ENCODE data around the gene KCNAB2. TPM values are rescaled to one million over a fixed set of nuclear protein-coding genes. Genes with fewer than 3 reads are reported as not detected.

KCNAB2 gene
- total RNA-seq, 1 donor from 2014 or later = 3.1 TPM

GRCh38 chr1:6045110-6045502, 582 bp upstream of the KCNAB2 start:
- TF ChIP-seq CTCF (IDR thresholded peaks at IDR 0.05; ENCODE audit: insufficient read depth, low read depth, low read length) (no peak), EZH2 (IDR thresholded peaks at IDR 0.05; ENCODE audit: insufficient read depth, low read length) (no peak)
- FAIRE-seq = no peak
- Histone ChIP-seq H3K36me3 (ENCODE audit: insufficient read depth, low read length) (no peaks in the 10 kb centered on the region), H3K9ac (ENCODE audit: low read length) (no peak overlapping the region), H3K27me3 (ENCODE audit: insufficient read depth, low read length) (peaks cover 4% of the 10 kb centered on the region), H3K4me3 (ENCODE audit: insufficient read depth, low read depth, low read length) (no peak overlapping the region), H3K4me1 (ENCODE audit: insufficient read depth, low read length) (no peaks in the 10 kb centered on the region), H3K4me2 (ENCODE audit: low read length) (no peak overlapping the region), H3K27ac (ENCODE audit: low read depth, low read length) (no peak overlapping the region), H4K20me1 (ENCODE audit: insufficient read depth, low read length) (no peaks in the 10 kb centered on the region), H3K79me2 (ENCODE audit: insufficient read depth, low read length) (no peaks in the 10 kb centered on the region), H3K9me3 (ENCODE audit: insufficient read depth, low read depth, low read length) (no peaks in the 10 kb centered on the region), H2AFZ (ENCODE audit: low read depth, low read length) (no peak overlapping the region)
- H3K36me3 Mint-ChIP-seq (ENCODE audit: low read depth, unreplicated experiment) = no peaks in the 10 kb centered on the region
- no peak for DNase-seq (ENCODE audit: low read depth)
- H3K27ac Mint-ChIP-seq (ENCODE audit: unreplicated experiment) = no peak overlapping the region
- no peaks in the 10 kb centered on the region for H3K9me3 Mint-ChIP-seq (ENCODE audit: unreplicated experiment)
- H3K4me3 Mint-ChIP-seq (ENCODE audit: unreplicated experiment) = no peak overlapping the region
- H3K27me3 Mint-ChIP-seq (ENCODE audit: low read depth, unreplicated experiment) = peaks cover 69% of the 10 kb centered on the region
- H3K4me1 Mint-ChIP-seq (ENCODE audit: low read depth, unreplicated experiment) = no peaks in the 10 kb centered on the region

- Histone ChIP-seq H3K4me3 (ENCODE audit: insufficient read depth, low read depth, low read length) (no peak overlapping the region), H3K9ac (ENCODE audit: low read length) (no peak overlapping the region), H3K36me3 (ENCODE audit: insufficient read depth, low read length) (no peaks in the 10 kb centered on the region), H2AFZ (ENCODE audit: low read depth, low read length) (no peak overlapping the region), H3K27me3 (ENCODE audit: insufficient read depth, low read length) (peaks cover 3% of the 10 kb centered on the region), H3K4me2 (ENCODE audit: low read length) (no peak overlapping the region), H4K20me1 (ENCODE audit: insufficient read depth, low read length) (no peaks in the 10 kb centered on the region), H3K27ac (ENCODE audit: low read depth, low read length) (no peak overlapping the region), H3K9me3 (ENCODE audit: insufficient read depth, low read depth, low read length) (no peaks in the 10 kb centered on the region), H3K4me1 (ENCODE audit: insufficient read depth, low read length) (no peaks in the 10 kb centered on the region), H3K79me2 (ENCODE audit: insufficient read depth, low read length) (no peaks in the 10 kb centered on the region)
- TF ChIP-seq CTCF (IDR thresholded peaks at IDR 0.05; ENCODE audit: insufficient read depth, low read depth, low read length) = no peak
- no peak for TF ChIP-seq EZH2 (IDR thresholded peaks at IDR 0.05; ENCODE audit: insufficient read depth, low read length)
- FAIRE-seq (no peak), DNase-seq (ENCODE audit: low read depth) (no peak)
- Mint-ChIP-seq H3K4me1 (ENCODE audit: low read depth, unreplicated experiment) (no peaks in the 10 kb centered on the region), H3K9me3 (ENCODE audit: unreplicated experiment) (no peaks in the 10 kb centered on the region), H3K27ac (ENCODE audit: unreplicated experiment) (no peak overlapping the region), H3K4me3 (ENCODE audit: unreplicated experiment) (no peak overlapping the region), H3K36me3 (ENCODE audit: low read depth, unreplicated experiment) (no peaks in the 10 kb centered on the region), H3K27me3 (ENCODE audit: low read depth, unreplicated experiment) (peaks cover 72% of the 10 kb centered on the region)
Observed at GRCh38 chr1:6046279-6046678, 591 bp downstream of the KCNAB2 start.

- H3K4me1 Mint-ChIP-seq (ENCODE audit: low read depth, unreplicated experiment) = peaks cover 1% of the 10 kb centered on the region
- H3K27ac Mint-ChIP-seq (ENCODE audit: unreplicated experiment) = no peak overlapping the region
- Histone ChIP-seq H3K27ac (ENCODE audit: low read depth, low read length) (no peak overlapping the region), H3K4me3 (ENCODE audit: insufficient read depth, low read depth, low read length) (no peak overlapping the region), H3K27me3 (ENCODE audit: insufficient read depth, low read length) (no peaks in the 10 kb centered on the region), H3K36me3 (ENCODE audit: insufficient read depth, low read length) (no peaks in the 10 kb centered on the region), H3K9me3 (ENCODE audit: insufficient read depth, low read depth, low read length) (no peaks in the 10 kb centered on the region), H3K79me2 (ENCODE audit: insufficient read depth, low read length) (no peaks in the 10 kb centered on the region), H2AFZ (ENCODE audit: low read depth, low read length) (no peak overlapping the region), H4K20me1 (ENCODE audit: insufficient read depth, low read length) (peaks cover 4% of the 10 kb centered on the region), H3K4me2 (ENCODE audit: low read length) (no peak overlapping the region), H3K4me1 (ENCODE audit: insufficient read depth, low read length) (no peaks in the 10 kb centered on the region), H3K9ac (ENCODE audit: low read length) (no peak overlapping the region)
- no peaks in the 10 kb centered on the region for H3K36me3 Mint-ChIP-seq (ENCODE audit: low read depth, unreplicated experiment)
- TF ChIP-seq CTCF (IDR thresholded peaks at IDR 0.05; ENCODE audit: insufficient read depth, low read depth, low read length) = no peak
- TF ChIP-seq EZH2 (IDR thresholded peaks at IDR 0.05; ENCODE audit: insufficient read depth, low read length) = no peak
- no peak for DNase-seq (ENCODE audit: low read depth)
- no peaks in the 10 kb centered on the region for H3K9me3 Mint-ChIP-seq (ENCODE audit: unreplicated experiment)
- peaks cover 62% of the 10 kb centered on the region for H3K27me3 Mint-ChIP-seq (ENCODE audit: low read depth, unreplicated experiment)
- no peak for FAIRE-seq
- H3K4me3 Mint-ChIP-seq (ENCODE audit: unreplicated experiment) = no peak overlapping the region
Observed at GRCh38 chr1:6048179-6048867, 2.6 kb downstream of the KCNAB2 start.

Measured in astrocyte (in vitro differentiated cells and primary cell).